HL-60 (cell line): Measurements from ENCODE around the gene OTULINL.

Source experiments
- DNase-seq, 2 experiments: peaks; one replicate each; pipeline ENCODE4 v3.0.0-alpha.2; 2010 to 2020; ENCODE audit warnings: low read depth in 1 of 2, low spot score in 1 of 2
- H3K27ac ChIP-seq: fragments of 250-450 bp; sonication (Bioruptor Pico); replicated peaks from 2 replicates; pipeline ENCODE4 v1.5.1; 2020; ENCODE audit warnings: mild to moderate bottlenecking, moderate library complexity
- H3K27me3 ChIP-seq: fragments of 250-450 bp; sonication (Bioruptor Pico); 2 replicates; pipeline ENCODE4 v1.5.1; 2021; ENCODE audit warnings: mild to moderate bottlenecking, moderate library complexity; ENCODE audit not compliant: insufficient read depth, poor library complexity, severe bottlenecking
- H3K4me3 ChIP-seq: replicated peaks from 2 replicates; pipeline ENCODE4 v1.5.1; 2011; ENCODE audit warnings: mild to moderate bottlenecking, control low read depth, low read length; ENCODE audit not compliant: insufficient read depth
- GABPA ChIP-seq: IDR thresholded peaks from 2 replicates; pipeline ENCODE4 v1.6.1; 2012; ENCODE audit warnings: low read depth
- POLR2AphosphoS5 ChIP-seq: IDR thresholded peaks from 2 replicates; pipeline ENCODE4 v1.6.1; 2012; ENCODE audit warnings: low read depth
- REST ChIP-seq: IDR thresholded peaks from 2 replicates; pipeline ENCODE4 v1.6.1; 2012; ENCODE audit warnings: low read depth; ENCODE audit not compliant: insufficient replicate concordance
- SPI1 ChIP-seq: IDR thresholded peaks from 2 replicates; pipeline ENCODE4 v1.6.1; 2012; ENCODE audit warnings: low read depth, mild to moderate bottlenecking, borderline replicate concordance
- TF ChIP-seq, protein P1 (sequence below): IDR thresholded peaks from one replicate; pipeline ENCODE4 v1.5.1; 2011; ENCODE audit warnings: low read length, control low read depth, inconsistent platforms; ENCODE audit not compliant: insufficient read depth

OTULINL gene

DNA sequence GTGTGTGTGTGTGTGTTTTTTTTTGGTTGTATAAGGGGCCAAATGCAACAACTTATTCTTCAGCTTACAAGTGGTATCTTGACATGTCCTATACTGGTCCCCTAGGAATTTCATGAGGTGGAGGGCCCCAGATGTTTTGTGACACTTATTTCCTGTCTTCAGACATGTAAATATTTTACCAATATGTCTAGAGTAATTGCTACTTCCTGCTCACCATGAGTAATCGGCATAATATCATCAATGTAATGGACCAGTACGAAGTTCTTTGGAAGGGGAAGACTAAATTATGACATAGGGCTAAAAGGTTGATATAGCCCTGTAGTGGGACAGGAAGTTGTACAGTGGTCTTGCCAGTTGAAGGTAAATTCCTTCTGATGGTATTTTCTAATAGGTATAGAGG, 79.2 kb downstream of the OTULINL start:
- Histone ChIP-seq H3K27ac (no peak overlapping the region), H3K27me3 (no peaks in the 10 kb centered on the region), H3K4me3 (no peak overlapping the region)
- DNase-seq, result no peak
- TF ChIP-seq, protein P1, sequence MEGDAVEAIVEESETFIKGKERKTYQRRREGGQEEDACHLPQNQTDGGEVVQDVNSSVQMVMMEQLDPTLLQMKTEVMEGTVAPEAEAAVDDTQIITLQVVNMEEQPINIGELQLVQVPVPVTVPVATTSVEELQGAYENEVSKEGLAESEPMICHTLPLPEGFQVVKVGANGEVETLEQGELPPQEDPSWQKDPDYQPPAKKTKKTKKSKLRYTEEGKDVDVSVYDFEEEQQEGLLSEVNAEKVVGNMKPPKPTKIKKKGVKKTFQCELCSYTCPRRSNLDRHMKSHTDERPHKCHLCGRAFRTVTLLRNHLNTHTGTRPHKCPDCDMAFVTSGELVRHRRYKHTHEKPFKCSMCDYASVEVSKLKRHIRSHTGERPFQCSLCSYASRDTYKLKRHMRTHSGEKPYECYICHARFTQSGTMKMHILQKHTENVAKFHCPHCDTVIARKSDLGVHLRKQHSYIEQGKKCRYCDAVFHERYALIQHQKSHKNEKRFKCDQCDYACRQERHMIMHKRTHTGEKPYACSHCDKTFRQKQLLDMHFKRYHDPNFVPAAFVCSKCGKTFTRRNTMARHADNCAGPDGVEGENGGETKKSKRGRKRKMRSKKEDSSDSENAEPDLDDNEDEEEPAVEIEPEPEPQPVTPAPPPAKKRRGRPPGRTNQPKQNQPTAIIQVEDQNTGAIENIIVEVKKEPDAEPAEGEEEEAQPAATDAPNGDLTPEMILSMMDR, result no peak
- TF ChIP-seq POLR2AphosphoS5 (no peak), GABPA (no peak), SPI1 (no peak), REST (no peak)
